ENCODE data around the gene RIMS1. TPM values are rescaled to one million over a fixed set of nuclear protein-coding genes. Genes with fewer than 3 reads are reported as not detected.

The RIMS1 gene
- total RNA-seq = 23.5 and 24.7 TPM in 2 replicates
- long read RNA-seq, transcript RIMS1-209 (8 exons, 1,513 nt) = major isoform, 39 of 186 reads
- long read RNA-seq, partial matches to known transcripts = 40 of 186 reads
- long read RNA-seq, other reads (novel, unspliced or antisense) = 107 of 186 reads

DNA sequence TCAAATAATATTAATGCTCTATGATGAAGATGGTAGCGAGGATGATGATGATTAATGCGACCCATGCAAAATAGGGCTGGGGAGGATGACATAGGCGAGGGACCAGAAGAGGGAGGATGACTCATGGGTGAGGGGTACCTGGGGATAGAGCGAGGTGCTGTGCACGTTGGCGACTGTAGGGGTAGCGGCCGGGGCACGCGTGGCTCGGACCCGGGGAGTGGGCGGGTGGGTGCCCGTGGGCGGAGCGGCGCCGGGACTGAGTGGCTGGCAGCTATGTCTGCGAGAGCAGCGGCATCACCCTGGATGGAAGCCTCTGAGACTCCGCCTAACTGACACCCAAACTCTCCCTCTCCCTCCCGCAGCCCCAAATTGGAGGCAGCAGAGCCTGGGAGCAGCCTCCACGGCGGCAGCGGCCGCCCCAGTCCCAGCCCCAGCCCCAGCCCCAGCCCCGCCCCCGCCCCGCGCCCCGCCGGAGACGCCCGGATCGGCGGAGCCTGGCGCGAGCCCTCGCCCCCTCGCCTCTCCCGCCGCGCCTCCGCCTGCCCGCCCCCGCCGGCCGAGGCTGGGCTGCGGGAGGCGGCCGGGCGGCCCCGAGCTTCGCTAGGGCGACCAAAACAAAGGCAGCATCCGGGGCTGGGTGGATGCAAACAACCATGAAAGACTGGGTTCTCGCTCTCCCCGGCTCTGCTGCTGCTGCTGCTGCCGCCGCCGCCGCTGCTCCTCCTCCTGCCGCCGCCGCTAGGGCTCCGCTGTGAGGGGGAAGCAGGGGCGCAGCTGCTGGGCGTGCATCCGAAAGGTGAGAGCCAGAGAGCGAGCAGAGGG lies at the start of gene RIMS1:
RIMS1 (plus strand) TSS at position 367 of the 822 bp plus-strand sequence. CDS start 474 bp downstream, outside the sequence.
- H3K4me3 Mint-ChIP-seq (ENCODE audit: unreplicated experiment) = peak within 1 kb of the TSS; percentile 73
- peaks cover 79% of the 10 kb centered on the region for H3K27me3 Mint-ChIP-seq (ENCODE audit: unreplicated experiment)
- H3K27ac Mint-ChIP-seq (ENCODE audit: unreplicated experiment) = no peak within 1 kb of the TSS
- no peaks in the 10 kb centered on the region for H3K9me3 Mint-ChIP-seq (ENCODE audit: unreplicated experiment)
- peak; percentile 85 for DNase-seq (ENCODE audit: extremely low spot score, unreplicated experiment)
- peaks cover 8% of the 10 kb centered on the region for H3K4me1 Mint-ChIP-seq (ENCODE audit: unreplicated experiment)
- H3K36me3 Mint-ChIP-seq (ENCODE audit: unreplicated experiment) = no peaks in the 10 kb centered on the region
- TF ChIP-seq, protein P1, sequence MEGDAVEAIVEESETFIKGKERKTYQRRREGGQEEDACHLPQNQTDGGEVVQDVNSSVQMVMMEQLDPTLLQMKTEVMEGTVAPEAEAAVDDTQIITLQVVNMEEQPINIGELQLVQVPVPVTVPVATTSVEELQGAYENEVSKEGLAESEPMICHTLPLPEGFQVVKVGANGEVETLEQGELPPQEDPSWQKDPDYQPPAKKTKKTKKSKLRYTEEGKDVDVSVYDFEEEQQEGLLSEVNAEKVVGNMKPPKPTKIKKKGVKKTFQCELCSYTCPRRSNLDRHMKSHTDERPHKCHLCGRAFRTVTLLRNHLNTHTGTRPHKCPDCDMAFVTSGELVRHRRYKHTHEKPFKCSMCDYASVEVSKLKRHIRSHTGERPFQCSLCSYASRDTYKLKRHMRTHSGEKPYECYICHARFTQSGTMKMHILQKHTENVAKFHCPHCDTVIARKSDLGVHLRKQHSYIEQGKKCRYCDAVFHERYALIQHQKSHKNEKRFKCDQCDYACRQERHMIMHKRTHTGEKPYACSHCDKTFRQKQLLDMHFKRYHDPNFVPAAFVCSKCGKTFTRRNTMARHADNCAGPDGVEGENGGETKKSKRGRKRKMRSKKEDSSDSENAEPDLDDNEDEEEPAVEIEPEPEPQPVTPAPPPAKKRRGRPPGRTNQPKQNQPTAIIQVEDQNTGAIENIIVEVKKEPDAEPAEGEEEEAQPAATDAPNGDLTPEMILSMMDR (IDR thresholded peaks at IDR 0.05) = peak; percentile 50

- Mint-ChIP-seq H3K9me3 (ENCODE audit: unreplicated experiment) (no peaks in the 10 kb centered on the region), H3K36me3 (ENCODE audit: unreplicated experiment) (no peaks in the 10 kb centered on the region), H3K4me3 (ENCODE audit: unreplicated experiment) (no peak overlapping the region), H3K4me1 (ENCODE audit: unreplicated experiment) (no peaks in the 10 kb centered on the region), H3K27me3 (ENCODE audit: unreplicated experiment) (peaks cover 12% of the 10 kb centered on the region), H3K27ac (ENCODE audit: unreplicated experiment) (no peak overlapping the region)
- DNase-seq (ENCODE audit: extremely low spot score, unreplicated experiment) = no peak
- TF ChIP-seq, protein P1 (IDR thresholded peaks at IDR 0.05) = no peak
Observed at GRCh38 chr6:71851214-71851613, 35.1 kb upstream of the RIMS1 start.

- no peak for DNase-seq (ENCODE audit: extremely low spot score, unreplicated experiment)
- Mint-ChIP-seq H3K4me3 (ENCODE audit: unreplicated experiment) (no peak overlapping the region), H3K36me3 (ENCODE audit: unreplicated experiment) (no peaks in the 10 kb centered on the region), H3K4me1 (ENCODE audit: unreplicated experiment) (no peaks in the 10 kb centered on the region), H3K27me3 (ENCODE audit: unreplicated experiment) (peaks cover 5% of the 10 kb centered on the region), H3K9me3 (ENCODE audit: unreplicated experiment) (no peaks in the 10 kb centered on the region), H3K27ac (ENCODE audit: unreplicated experiment) (no peak overlapping the region)
- TF ChIP-seq, protein P1 (IDR thresholded peaks at IDR 0.05) = no peak
Observed at GRCh38 chr6:71852948-71853347, 33.4 kb upstream of the RIMS1 start.

GRCh38 chr6:71855406-71855805 lies 30.9 kb upstream of the RIMS1 start:
- Mint-ChIP-seq H3K27ac (ENCODE audit: unreplicated experiment) (no peak overlapping the region), H3K9me3 (ENCODE audit: unreplicated experiment) (no peaks in the 10 kb centered on the region), H3K36me3 (ENCODE audit: unreplicated experiment) (no peaks in the 10 kb centered on the region), H3K4me1 (ENCODE audit: unreplicated experiment) (no peaks in the 10 kb centered on the region), H3K4me3 (ENCODE audit: unreplicated experiment) (no peak overlapping the region), H3K27me3 (ENCODE audit: unreplicated experiment) (peaks cover 4% of the 10 kb centered on the region)
- no peak for DNase-seq (ENCODE audit: extremely low spot score, unreplicated experiment)
- TF ChIP-seq, protein P1 (IDR thresholded peaks at IDR 0.05) = no peak

- no peak overlapping the region for H3K27ac Mint-ChIP-seq (ENCODE audit: unreplicated experiment)
- DNase-seq (ENCODE audit: extremely low spot score, unreplicated experiment) = no peak
Observed at GRCh38 chr6:71879016-71879415, 7.3 kb upstream of the RIMS1 start.

More at GRCh38 chr6:71879016-71879415, 7.3 kb upstream of the RIMS1 start:
- Mint-ChIP-seq H3K9me3 (ENCODE audit: unreplicated experiment) (no peaks in the 10 kb centered on the region), H3K4me3 (ENCODE audit: unreplicated experiment) (no peak overlapping the region), H3K4me1 (ENCODE audit: unreplicated experiment) (no peaks in the 10 kb centered on the region), H3K27me3 (ENCODE audit: unreplicated experiment) (peaks cover 33% of the 10 kb centered on the region), H3K36me3 (ENCODE audit: unreplicated experiment) (no peaks in the 10 kb centered on the region)
- TF ChIP-seq, protein P1 (IDR thresholded peaks at IDR 0.05) = no peak

Measured in osteocyte (in vitro differentiated cells).